Activated B cell treated with CpG ODN at 0.5 μM for 24 hours (primary cell): ENCODE data around the gene GNAZ. TPM values are rescaled to one million over a fixed set of nuclear protein-coding genes. Genes with fewer than 3 reads are reported as not detected.

ENCODE experiments used
- ATAC-seq: fragments of 200-7000 bp; cut with Tn5 transposase; one replicate; pipeline ENCODE4 v1.10.0; 2021; ENCODE audit warnings: low read depth, mild to moderate bottlenecking, moderate library complexity
- CTCF ChIA-PET: fragments of 350-600 bp; sonication (Branson Sonifier 250); formaldehyde crosslinking; loops from one replicate; lab custom pipeline; 2021; ENCODE audit warnings: antibody characterized with exemption; lab: Charles Lee
- POLR2A ChIA-PET: fragments of 350-600 bp; sonication (Branson Sonifier 250); formaldehyde crosslinking; loops from one replicate; lab custom pipeline; 2021; ENCODE audit warnings: antibody characterized with exemption; lab: Charles Lee
- DNase-seq: peaks from one replicate; pipeline ENCODE4 v3.0.0; 2022
- H3K27ac Mint-ChIP-seq: one replicate; pipeline ENCODE4 v1.8.0; 2020; ENCODE audit warnings: mixed read lengths
- H3K27me3 Mint-ChIP-seq: one replicate; pipeline ENCODE4 v1.8.0; 2021; ENCODE audit warnings: mixed read lengths
- H3K36me3 Mint-ChIP-seq: one replicate; pipeline ENCODE4 v1.8.0; 2021; ENCODE audit warnings: low read depth, mixed read lengths
- H3K4me1 Mint-ChIP-seq: one replicate; pipeline ENCODE4 v1.8.0; 2021; ENCODE audit warnings: mixed read lengths
- H3K4me3 Mint-ChIP-seq: one replicate; pipeline ENCODE4 v1.8.0; 2020; ENCODE audit warnings: mild to moderate bottlenecking, mixed read lengths
- H3K9me3 Mint-ChIP-seq: one replicate; pipeline ENCODE4 v1.8.0; 2020; ENCODE audit warnings: mixed read lengths
- CTCF ChIP-seq: fragments of 200-600 bp; IDR thresholded peaks from one replicate; pipeline ENCODE4 v1.8.0; 2022; ENCODE audit warnings: antibody characterized with exemption, mild to moderate bottlenecking
- intact Hi-C: fragments of 100-400 bp; cut with micrococcal nuclease; formaldehyde crosslinking; loops from one replicate; pipeline ENCODE4 v1.15.1; 2024
- total RNA-seq: library from RNA; stranded (reverse); gene quantifications from 2 replicates; pipeline ENCODE4 v1.2.3, GENCODE V29; 2022

GNAZ gene
- total RNA-seq, 1 donor from 2014 or later, result 12.2 TPM

DNA sequence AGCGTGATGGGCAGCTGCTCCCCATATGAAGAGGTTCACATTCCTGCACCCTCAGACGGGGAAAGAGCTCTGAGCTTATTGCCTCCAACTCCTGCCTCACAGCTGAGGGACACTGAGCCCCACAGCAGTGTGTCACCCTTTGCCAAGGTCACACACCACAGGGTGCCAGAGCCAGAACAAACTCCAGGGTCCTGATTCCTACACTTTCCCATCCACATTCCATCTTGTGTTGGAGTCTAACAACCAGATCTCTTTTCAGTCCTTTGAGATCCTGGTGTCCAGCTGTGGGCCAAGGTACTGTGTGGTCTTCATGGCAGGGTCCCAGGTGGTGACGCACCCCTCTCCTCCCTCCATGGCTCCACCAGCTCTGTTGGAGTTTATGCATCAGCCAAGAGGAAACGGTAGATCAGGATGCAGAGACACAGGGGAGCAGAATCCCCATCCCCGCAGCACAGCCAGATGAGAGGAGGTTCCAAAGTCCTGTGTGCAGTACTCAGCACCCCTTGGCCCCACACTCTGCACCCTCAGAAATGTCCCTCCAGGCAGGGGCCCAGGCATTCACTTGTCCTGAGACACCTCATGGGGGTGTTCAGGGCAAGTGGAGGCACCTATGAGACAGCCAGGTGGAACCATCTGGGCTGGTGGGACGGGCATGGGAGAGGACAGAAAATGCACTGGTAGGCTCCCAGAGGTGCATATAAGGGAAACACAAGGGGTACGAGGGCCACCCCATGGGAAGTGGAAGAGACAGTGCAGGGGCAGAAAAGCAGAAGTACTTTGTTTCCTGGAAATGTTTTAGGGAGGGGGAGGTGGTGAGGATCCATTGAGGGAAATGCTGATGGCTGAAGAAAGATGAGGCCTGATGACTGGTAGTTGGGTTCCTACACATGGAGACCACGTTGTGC is 32.6 kb upstream of the GNAZ start:
- Mint-ChIP-seq H3K36me3 (no peaks in the 10 kb centered on the region), H3K4me1 (peaks cover 56% of the 10 kb centered on the region), H3K27me3 (no peaks in the 10 kb centered on the region), H3K27ac (peak overlapping the region; percentile 35), H3K9me3 (no peaks in the 10 kb centered on the region), H3K4me3 (no peak overlapping the region)
- intact Hi-C loops, result loop anchor here (2.0 to 5.0 kb wide), 2 partner anchors 17 to 35 kb away; partner anchors contain the start of gene GNAZ
- TF ChIP-seq CTCF, result no peak
- no peak for DNase-seq
- POLR2A ChIA-PET, result interaction anchor here (0.5 to 2.0 kb wide), 4 partner anchors 13 to 101 kb away, joined by 3 to 8 read pairs (median 3); no protein-coding TSS in a partner anchor
- no peak for ATAC-seq
- CTCF ChIA-PET, result no interaction called here

- Mint-ChIP-seq H3K36me3 (no peaks in the 10 kb centered on the region), H3K4me1 (peaks cover 53% of the 10 kb centered on the region), H3K4me3 (no peak overlapping the region), H3K27me3 (no peaks in the 10 kb centered on the region), H3K9me3 (no peaks in the 10 kb centered on the region), H3K27ac (peak overlapping the region; percentile 1)
- ChIA-PET POLR2A (no interaction called here), CTCF (no interaction called here)
- ATAC-seq, result no peak
- intact Hi-C loops, result loop anchor here (5.0 kb wide), 1 partner anchor 34 kb away; the partner anchor contains the start of gene GNAZ
- TF ChIP-seq CTCF, result no peak
- DNase-seq, result no peak
These were observed 32.0 kb upstream of the GNAZ start for GRCh38 chr22:23038334-23038642.

DNA sequence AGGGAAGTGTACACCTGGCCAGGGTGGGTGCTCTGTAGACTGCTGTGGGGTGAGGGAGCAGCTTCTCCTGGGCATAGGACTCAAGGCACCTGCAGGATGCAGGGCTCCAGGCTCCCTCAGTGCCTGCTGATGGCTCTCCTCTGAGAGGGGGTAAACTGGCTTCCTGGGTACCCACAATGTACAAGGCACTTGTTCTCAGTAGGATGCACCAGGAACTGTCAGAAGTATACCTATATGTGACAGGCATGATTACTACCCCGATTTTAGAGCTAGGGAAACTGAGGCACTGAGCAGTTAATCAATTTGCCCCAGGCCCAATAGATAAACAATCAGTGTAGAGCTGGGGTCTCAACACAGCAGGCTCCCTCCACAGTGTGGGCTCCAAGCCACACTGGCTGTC is 31.4 kb upstream of the GNAZ start:
- ChIA-PET CTCF (no interaction called here), POLR2A (no interaction called here)
- no peak for ATAC-seq
- Mint-ChIP-seq H3K27me3 (no peaks in the 10 kb centered on the region), H3K9me3 (no peaks in the 10 kb centered on the region), H3K27ac (no peak overlapping the region), H3K4me3 (no peak overlapping the region), H3K4me1 (peaks cover 48% of the 10 kb centered on the region), H3K36me3 (no peaks in the 10 kb centered on the region)
- no peak for DNase-seq
- intact Hi-C loops, result loop anchor here (5.0 kb wide), 1 partner anchor 33 kb away; the partner anchor contains the start of gene GNAZ
- TF ChIP-seq CTCF, result no peak

GRCh38 chr22:23042179-23042578 is 28.1 kb upstream of the GNAZ start:
- Mint-ChIP-seq H3K9me3 (no peaks in the 10 kb centered on the region), H3K27me3 (no peaks in the 10 kb centered on the region), H3K36me3 (no peaks in the 10 kb centered on the region), H3K4me3 (no peak overlapping the region), H3K4me1 (peaks cover 15% of the 10 kb centered on the region), H3K27ac (no peak overlapping the region)
- TF ChIP-seq CTCF, result no peak
- DNase-seq (no peak), ATAC-seq (no peak)
- intact Hi-C loops, result no loop called here
- POLR2A ChIA-PET, result no interaction called here
- CTCF ChIA-PET, result no interaction called here

GRCh38 chr22:23044570-23044969 is 25.7 kb upstream of the GNAZ start:
- ChIA-PET CTCF (no interaction called here), POLR2A (no interaction called here)
- H3K27ac Mint-ChIP-seq, result no peak overlapping the region
- H3K4me1 Mint-ChIP-seq, result no peaks in the 10 kb centered on the region
- DNase-seq (no peak), ATAC-seq (no peak)
- no peaks in the 10 kb centered on the region for H3K36me3 Mint-ChIP-seq
- intact Hi-C loops, result no loop called here
- no peak overlapping the region for H3K4me3 Mint-ChIP-seq
- no peak for TF ChIP-seq CTCF
- no peaks in the 10 kb centered on the region for H3K9me3 Mint-ChIP-seq
- no peaks in the 10 kb centered on the region for H3K27me3 Mint-ChIP-seq
